Endothelial cell of umbilical vein (primary cell): ENCODE results near the gene LPIN1. TPM values are rescaled to one million over a fixed set of nuclear protein-coding genes. Genes with fewer than 3 reads are reported as not detected.

Source experiments
- BruUV-seq: library from RNA; stranded (reverse); fragments of 400-500 nt; replicated peaks from 2 replicates; lab custom pipeline; 2021; lab: Mats Ljungman, UMichigan
- CTCF ChIA-PET: fragments of 300-600, 350-600 bp; sonication (Branson Sonifier 250); formaldehyde crosslinking; loops from one replicate; lab custom pipeline; 2021; ENCODE audit warnings: antibody characterized with exemption, inconsistent platforms; lab: Charles Lee
- POLR2A ChIA-PET: fragments of 300-600, 350-600 bp; sonication (Branson Sonifier 250); formaldehyde crosslinking; loops from one replicate; lab custom pipeline; 2021; ENCODE audit warnings: antibody characterized with exemption, inconsistent platforms; lab: Charles Lee
- DNase-seq: peaks from one replicate; pipeline ENCODE4 v3.0.0-alpha.2; 2011; ENCODE audit warnings: low read depth, low spot score
- FAIRE-seq: peaks from 2 replicates; lab custom pipeline; 2011; peaks lifted over from hg19 to GRCh38; lab: Jason Lieb, UNC
- H2AFZ ChIP-seq: 2 replicates; pipeline ENCODE4 v1.6.0; 2012; ENCODE audit warnings: low read depth, low read length, control low read depth, inconsistent platforms
- H3K27ac ChIP-seq: 2 replicates; pipeline ENCODE4 v1.5.1; 2011; ENCODE audit warnings: low read depth, mild to moderate bottlenecking, control low read depth, low read length, moderate library complexity; ENCODE audit not compliant: insufficient read depth
- H3K27me3 ChIP-seq, 2 experiments: 2 replicates each; pipeline versions ENCODE4 v1.6.0 to v1.6.1; 2011; ENCODE audit warnings: low read length in 2 of 2, mixed read lengths in 1 of 2; ENCODE audit not compliant: control insufficient read depth in 2 of 2, insufficient read depth in 2 of 2
- H3K36me3 ChIP-seq, 2 experiments: 2 replicates in 1 of 2; 3 replicates in 1 of 2; pipeline ENCODE4 v1.5.1; 2011; ENCODE audit warnings: low read length in 2 of 2, mild to moderate bottlenecking in 1 of 2, moderate library complexity in 1 of 2; ENCODE audit not compliant: control insufficient read depth in 2 of 2, insufficient read depth in 2 of 2; ENCODE audit errors: extremely low read depth in 1 of 2
- H3K4me1 ChIP-seq: 3 replicates; pipeline ENCODE4 v1.5.1; 2011; ENCODE audit warnings: mild to moderate bottlenecking, low read length; ENCODE audit not compliant: control insufficient read depth, insufficient read depth; ENCODE audit errors: extremely low read depth
- H3K4me2 ChIP-seq: 2 replicates; pipeline ENCODE4 v1.6.1; 2011; ENCODE audit warnings: low read length, control low read depth, mixed read lengths; ENCODE audit not compliant: insufficient read depth
- H3K4me3 ChIP-seq, 3 experiments: fragments of 200-600 bp in 1 of 3; sonication (generic), shearing (Covaris generic) in 1 of 3; replicated peaks in 1 of 3; 2 replicates each; pipeline ENCODE4 v1.5.1; 2011 to 2016; ENCODE audit warnings: control low read depth in 3 of 3, low read length in 3 of 3, mild to moderate bottlenecking in 2 of 3, inconsistent platforms in 1 of 3, low read depth in 1 of 3, moderate library complexity in 1 of 3; ENCODE audit not compliant: insufficient read depth in 1 of 3
- H3K79me2 ChIP-seq: 2 replicates; pipeline ENCODE4 v1.6.0; 2012; ENCODE audit warnings: low read length, inconsistent platforms; ENCODE audit not compliant: control insufficient read depth, insufficient read depth
- H3K9ac ChIP-seq: replicated peaks from 2 replicates; pipeline ENCODE3; 2011; ENCODE audit warnings: low read length, control low read depth; ENCODE audit not compliant: insufficient read depth; ENCODE audit errors: extremely low read depth
- H3K9me1 ChIP-seq: replicated peaks from 3 replicates; pipeline ENCODE4 v1.6.0; 2011; ENCODE audit warnings: mild to moderate bottlenecking, low read length; ENCODE audit not compliant: control insufficient read depth, insufficient read depth; ENCODE audit errors: extremely low read depth
- H3K9me3 ChIP-seq: replicated peaks from 2 replicates; pipeline ENCODE4 v1.5.1; 2012; ENCODE audit warnings: low read length, inconsistent platforms; ENCODE audit not compliant: control insufficient read depth, insufficient read depth
- H4K20me1 ChIP-seq: replicated peaks from 2 replicates; pipeline ENCODE3; 2011; ENCODE audit warnings: mild to moderate bottlenecking, low read length; ENCODE audit not compliant: control insufficient read depth, insufficient read depth; ENCODE audit errors: extremely low read depth
- CTCF ChIP-seq, 2 donors: IDR thresholded peaks; 1 replicate in 1 of 2; 2 replicates in 1 of 2; pipeline ENCODE4 v1.5.1; 2011; ENCODE audit warnings: low read length in 2 of 2, mild to moderate bottlenecking in 2 of 2, moderate library complexity in 2 of 2, control low read depth in 1 of 2, inconsistent platforms in 1 of 2, low read depth in 1 of 2; ENCODE audit not compliant: insufficient read depth in 1 of 2; ENCODE audit errors: extremely low read depth in 1 of 2
- EZH2 ChIP-seq: IDR thresholded peaks from 2 replicates; pipeline ENCODE4 v1.6.1; 2012; ENCODE audit warnings: borderline replicate concordance, low read depth, mild to moderate bottlenecking, moderate library complexity, low read length, inconsistent platforms; ENCODE audit not compliant: severe bottlenecking
- FOS ChIP-seq: IDR thresholded peaks from 2 replicates; pipeline ENCODE4 v1.6.1; 2011; ENCODE audit warnings: mild to moderate bottlenecking, low read length, moderate library complexity, borderline replicate concordance; ENCODE audit not compliant: insufficient read depth
- GATA2 ChIP-seq: IDR thresholded peaks from 2 replicates; pipeline ENCODE4 v1.7.0; 2011; ENCODE audit warnings: low read depth, mild to moderate bottlenecking, moderate library complexity, mixed read lengths, low read length; ENCODE audit not compliant: insufficient read length, insufficient read depth
- JUN ChIP-seq: IDR thresholded peaks from 2 replicates; pipeline ENCODE4 v1.6.1; 2011; ENCODE audit warnings: borderline replicate concordance, low read depth; ENCODE audit not compliant: insufficient read length, insufficient read depth
- MAX ChIP-seq: IDR thresholded peaks from 2 replicates; pipeline ENCODE4 v1.6.1; 2011; ENCODE audit not compliant: insufficient read depth, insufficient read length
- MYC ChIP-seq: IDR thresholded peaks from one replicate; pipeline ENCODE4 v1.6.1; 2011; ENCODE audit warnings: mild to moderate bottlenecking, low read depth, low read length
- POLR2A ChIP-seq: IDR thresholded peaks from 2 replicates; pipeline ENCODE4 v1.6.1; 2012; ENCODE audit warnings: low read depth, mild to moderate bottlenecking, control low read depth, low read length
- POLR2AphosphoS5 ChIP-seq: IDR thresholded peaks from 2 replicates; pipeline ENCODE4 v1.6.1; 2012; ENCODE audit warnings: low read depth, mild to moderate bottlenecking, control low read depth, low read length, moderate library complexity; ENCODE audit not compliant: insufficient read depth
- dilution Hi-C: fragments of 300-500 bp; cut with MboI; formaldehyde crosslinking; loops from one replicate; pipeline ENCODE4 v1.15.0; 2019; ENCODE audit warnings: low sequenced_read_pairs; ENCODE audit not compliant: extremely low pct_ligation_motif_present
- intact Hi-C: fragments of 100-400 bp; cut with micrococcal nuclease; formaldehyde crosslinking; loops from one replicate; pipeline ENCODE4 v1.10.0; 2022
- polyA plus RNA-seq, 4 experiments: library from polyadenylated mRNA; depleted of rRNA in 3 of 4; stranded (reverse) in 3 of 4; unstranded in 1 of 4; fragments of >200 nt; gene quantifications; 2 replicates each; pipeline versions ENCODE4 v1.2.1 to v1.2.3, GENCODE V29; 2011 to 2012; ENCODE audit warnings: missing spikeins in 1 of 4
- total RNA-seq: library from RNA; stranded (reverse); gene quantifications from 2 replicates; pipeline ENCODE4 v1.2.3, GENCODE V29; 2021

The LPIN1 gene
- total and polyA plus RNA-seq, 2 donors (not counting 3 experiments of a cell fraction or from before 2014, with no cell fraction given), result 26.6 to 80.4 TPM

GRCh38 chr2:11867926-11868325, 121.5 kb downstream of the LPIN1 start:
- no TSS peak for BruUV-seq
- ChIA-PET POLR2A (no interaction called here), CTCF (no interaction called here)
- H3K36me3 ChIP-seq, result no peaks in the 10 kb centered on the region
- H3K4me1 ChIP-seq, result peaks cover 10% of the 10 kb centered on the region
- FAIRE-seq (no peak), DNase-seq (no peak)
- H3K27ac ChIP-seq, result no peak overlapping the region
- intact Hi-C loops, result loop anchor here (10.0 kb wide), 2 partner anchors 417 to 687 kb away; no protein-coding TSS in a partner anchor
- no peak overlapping the region for H3K4me3 ChIP-seq
- H3K79me2 ChIP-seq, result no peaks in the 10 kb centered on the region
- dilution Hi-C loops, result no loop called here
- no peak overlapping the region for H2AFZ ChIP-seq
- TF ChIP-seq GATA2 (no peak), CTCF (IDR thresholded peaks at IDR 0.05; ENCODE audit: extremely low read depth in 1 of 2, insufficient read depth in 1 of 2, low read depth in 1 of 2, low read length in 2 of 2) (no peak), FOS (no peak), POLR2A (no peak), EZH2 (no peak), MAX (no peak), JUN (no peak), MYC (no peak), POLR2AphosphoS5 (no peak)
- H3K4me2 ChIP-seq, result no peak overlapping the region
- no peaks in the 10 kb centered on the region for H3K9me1 ChIP-seq
- H3K9ac ChIP-seq, result no peak overlapping the region
- H3K27me3 ChIP-seq, result peaks cover 1 to 2% of the 10 kb centered on the region in 2 experiments
- H3K9me3 ChIP-seq, result no peaks in the 10 kb centered on the region
- no peaks in the 10 kb centered on the region for H4K20me1 ChIP-seq
